CD4-positive, alpha-beta T cell treated with Interleukin-4 for 1 hour (primary cell): Measurements from ENCODE around the gene NDST3.

Experiments
- DNase-seq, 2 donors: peaks; one replicate each; pipeline ENCODE4 v3.0.0-alpha.2; 2020 to 2022

Gene NDST3

DNA sequence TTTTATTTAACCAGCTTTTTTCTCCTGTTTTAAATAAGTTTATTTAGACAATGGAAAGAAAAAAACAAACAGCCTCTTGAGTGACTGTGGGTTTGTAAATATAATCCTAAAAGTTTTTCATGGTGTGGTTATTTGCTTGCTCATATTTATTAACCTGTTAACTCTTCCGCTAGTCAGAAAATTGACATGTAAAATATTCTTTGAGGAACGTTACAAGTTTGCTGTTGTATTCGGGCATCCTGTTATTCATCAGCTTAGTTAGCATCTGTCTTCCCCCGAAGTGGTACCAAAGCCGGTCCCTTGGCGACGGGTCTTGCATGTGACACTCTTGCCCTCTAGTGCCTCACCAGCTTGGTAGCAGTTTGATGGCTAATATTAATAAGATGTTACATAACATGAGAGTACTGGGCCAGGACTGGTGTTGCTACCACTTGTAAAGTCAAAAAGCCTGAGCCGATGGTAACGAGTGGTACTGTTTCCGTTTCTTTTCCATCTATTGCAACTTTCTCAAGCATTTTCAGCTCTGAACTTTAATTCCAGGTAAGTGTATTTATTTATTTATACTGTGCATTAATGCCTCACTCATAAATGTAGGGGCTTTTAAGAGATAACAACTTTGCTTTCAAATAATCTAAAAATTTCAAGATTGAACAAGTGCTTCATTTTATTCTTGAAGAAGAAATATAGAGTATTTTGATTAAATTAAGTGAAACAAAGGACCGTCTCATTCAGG, at the start of gene NDST3:
Gene NDST3 (plus strand): TSS at position 434 of the 733 bp plus-strand sequence. CDS start 19,425 bp downstream, outside the sequence.
- peak in 1 of 2 donors; percentile 25 for DNase-seq

DNA sequence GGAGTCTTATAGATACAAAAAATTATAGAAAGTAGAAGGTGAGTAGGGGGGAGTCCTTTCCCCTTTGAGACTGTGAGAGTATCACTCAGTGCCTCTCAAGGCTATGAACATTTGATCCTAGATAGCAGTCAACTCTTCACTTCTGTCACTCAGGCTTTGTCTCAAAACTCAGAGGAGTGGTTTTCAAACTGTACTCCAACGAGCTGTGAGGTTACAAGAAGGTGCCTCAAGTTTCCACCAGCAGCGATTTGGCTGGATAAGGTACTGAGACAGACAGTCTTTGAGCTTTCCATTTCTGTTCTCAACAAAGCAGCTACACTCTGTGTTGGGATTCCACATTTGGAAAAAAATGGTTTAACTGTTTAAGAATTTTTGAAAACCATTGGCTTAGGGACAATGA, 48.0 kb upstream of the NDST3 start:
- DNase-seq = no peak

DNA sequence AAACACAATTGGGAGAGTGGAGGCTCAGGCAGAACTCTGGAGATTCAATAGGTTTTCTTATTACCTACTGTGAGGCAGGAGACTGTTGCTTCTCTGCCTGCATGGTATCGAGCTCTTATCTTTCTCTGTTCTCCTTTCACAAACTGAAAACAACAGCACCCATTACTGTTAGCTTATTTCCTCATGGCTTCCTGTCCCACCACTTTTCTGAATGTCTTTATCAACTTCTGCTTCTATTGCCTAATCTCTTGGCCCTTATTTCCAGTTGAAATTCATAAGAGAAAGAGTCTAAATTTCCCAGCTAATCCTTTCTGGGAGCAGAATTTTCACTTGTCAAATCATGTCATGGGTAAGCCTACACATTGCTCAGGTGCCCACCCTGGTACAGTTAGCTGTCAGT, 46.8 kb upstream of the NDST3 start:
- no peak for DNase-seq

DNA sequence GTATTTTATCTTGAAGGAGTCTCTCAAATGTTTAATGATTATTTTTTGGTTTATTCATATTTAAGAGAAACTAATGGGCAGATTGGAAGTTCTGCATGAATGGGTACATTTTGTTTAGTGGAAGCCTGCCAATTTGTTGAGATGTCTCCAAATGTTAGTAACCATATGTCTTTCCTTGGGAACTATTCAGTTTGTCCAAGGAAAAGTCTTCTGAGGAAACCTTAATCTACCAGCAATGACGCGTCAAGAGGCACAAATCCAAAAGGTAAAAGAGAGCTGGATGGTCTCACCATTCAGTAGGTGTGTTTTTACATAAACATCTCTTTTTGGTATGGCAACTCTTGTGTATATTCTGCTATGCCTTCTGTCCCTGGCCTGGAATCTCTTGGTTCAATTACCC, 37.4 kb upstream of the NDST3 start:
- DNase-seq = no peak

- DNase-seq = no peak
These were observed 30.2 kb upstream of the NDST3 start for GRCh38 chr4:118004088-118004487.

- DNase-seq = no peak
These were observed 28.4 kb upstream of the NDST3 start for GRCh38 chr4:118005883-118006282.

DNA sequence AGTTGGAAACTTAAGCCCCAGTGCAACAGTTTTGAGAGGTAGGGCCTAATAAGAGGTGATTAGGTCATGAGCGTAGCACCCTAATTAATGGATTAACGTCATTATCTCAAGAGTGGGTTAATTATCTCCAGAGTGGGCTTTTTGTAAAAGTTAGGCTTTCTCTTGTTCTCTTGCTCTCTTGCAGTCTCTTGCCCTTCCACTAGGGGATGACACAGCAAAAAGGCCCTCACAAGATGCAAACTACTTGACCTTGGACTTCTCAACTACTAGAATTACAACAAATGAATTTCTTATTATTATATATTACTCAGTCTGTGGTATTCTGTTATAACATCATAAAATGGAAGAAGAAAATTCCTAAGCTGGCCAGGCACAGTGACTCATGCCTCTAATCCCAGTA, 22.1 kb upstream of the NDST3 start:
- DNase-seq = no peak

DNA sequence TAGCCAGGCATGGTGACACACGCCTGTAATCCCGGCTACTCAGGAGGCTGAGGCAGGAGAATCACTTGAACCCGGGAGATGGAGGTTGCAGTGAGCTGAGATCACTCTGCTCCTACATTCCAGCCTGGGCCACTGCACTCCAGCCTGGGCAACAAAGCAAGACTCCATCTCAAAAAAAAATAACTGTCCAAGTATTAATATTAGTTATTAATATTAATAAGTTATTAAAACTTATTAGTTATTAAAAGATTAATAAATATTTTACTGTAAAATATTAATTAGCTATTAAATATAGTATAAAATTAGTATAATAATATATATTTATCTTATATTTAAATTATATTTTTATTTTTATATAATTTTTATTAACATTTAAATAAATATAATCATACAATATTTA, 19.5 kb upstream of the NDST3 start:
- no peak for DNase-seq

- no peak for DNase-seq
These were observed 15.7 kb upstream of the NDST3 start for GRCh38 chr4:118018381-118019145.

GRCh38 chr4:118026806-118027205, 7.5 kb upstream of the NDST3 start:
- DNase-seq = no peak

GRCh38 chr4:118029224-118029623, 5.1 kb upstream of the NDST3 start:
- DNase-seq = no peak

- no peak for DNase-seq
These were observed 1.6 kb upstream of the NDST3 start for GRCh38 chr4:118032691-118033090.

DNA sequence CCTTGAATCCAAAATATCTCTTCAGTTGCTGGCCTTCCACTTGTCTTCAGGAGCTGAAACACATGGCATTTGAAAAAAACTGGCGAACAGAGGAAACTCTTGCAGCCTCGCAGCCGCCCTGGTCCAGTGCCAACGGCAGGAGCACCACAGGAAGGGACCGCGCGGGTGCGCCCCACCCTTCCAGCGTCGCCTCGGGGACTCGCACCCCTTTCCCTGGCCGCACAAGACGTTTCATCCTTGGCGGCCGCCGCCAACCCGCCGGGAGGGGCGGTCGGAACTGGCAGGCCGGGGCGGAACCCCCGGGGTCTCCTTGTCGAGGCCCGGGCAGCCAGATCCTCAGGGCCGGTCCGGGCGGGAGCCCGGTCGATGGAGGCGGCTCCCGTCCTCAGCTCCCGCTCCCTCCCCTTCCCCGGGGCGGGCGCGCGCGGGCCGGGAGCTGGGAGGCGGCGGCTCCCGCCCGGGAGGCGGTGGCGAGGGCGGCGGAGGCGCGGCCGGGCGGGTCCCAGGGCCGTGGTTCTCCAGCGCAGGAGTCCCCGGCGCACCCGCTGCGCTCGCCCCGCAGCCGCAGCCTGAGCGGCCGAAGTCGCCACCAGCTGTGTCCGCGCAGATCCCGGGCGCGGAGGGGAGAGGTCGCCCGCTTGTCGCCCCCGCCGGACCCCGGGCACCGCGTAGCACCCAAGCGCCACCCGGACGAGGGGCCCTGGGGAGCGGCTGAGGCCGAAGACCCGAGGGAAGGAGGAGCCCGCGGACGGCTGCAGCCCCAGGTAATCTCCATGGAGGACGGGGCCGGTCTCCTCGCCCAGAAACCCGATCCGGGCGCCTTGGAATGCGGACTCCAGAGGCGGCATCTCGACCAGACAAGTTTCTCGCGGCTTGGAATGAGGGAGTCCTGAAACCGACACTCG, 886 bp upstream of the NDST3 start:
- no peak for DNase-seq

DNA sequence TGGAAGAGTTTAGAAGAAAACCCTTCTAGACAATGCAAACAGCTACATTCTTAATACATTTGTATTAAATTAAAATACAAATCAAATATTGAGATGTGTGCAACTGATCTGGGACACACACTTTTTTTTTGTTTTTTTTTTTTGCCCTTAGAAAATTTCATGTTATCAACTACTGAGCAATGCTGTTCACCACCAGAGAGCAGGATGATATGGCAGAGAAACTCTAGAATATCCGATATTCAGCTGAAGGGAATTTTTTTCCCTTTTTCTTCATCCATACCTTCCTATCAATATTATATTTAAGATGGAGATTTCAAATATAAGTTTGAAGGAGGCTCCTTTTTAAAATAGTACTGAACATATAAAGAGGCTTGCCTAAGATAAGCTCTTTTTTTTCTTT, 1.0 kb downstream of the NDST3 start:
- no peak for DNase-seq

DNA sequence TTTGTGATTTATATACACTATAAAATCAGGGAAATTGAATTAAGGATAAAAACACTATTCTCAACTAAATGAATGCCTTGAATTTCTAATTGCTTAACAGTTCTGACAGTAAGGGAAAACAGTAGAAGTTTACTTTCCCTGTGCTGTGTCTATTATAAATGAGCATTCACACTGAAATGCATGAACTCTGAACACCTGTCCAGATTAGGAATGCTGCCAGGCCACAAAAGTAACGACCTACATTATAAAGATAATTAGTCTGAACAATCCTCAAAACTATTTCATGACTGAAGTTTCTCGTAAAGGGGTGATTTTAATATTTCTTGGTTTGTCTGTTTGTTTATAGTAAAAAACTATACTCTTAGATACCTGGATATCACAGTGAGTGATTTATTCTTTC, 2.0 kb downstream of the NDST3 start:
- DNase-seq = no peak

GRCh38 chr4:118037955-118038354, 3.7 kb downstream of the NDST3 start:
- no peak for DNase-seq

GRCh38 chr4:118046323-118046722, 12.0 kb downstream of the NDST3 start:
- DNase-seq = no peak

DNA sequence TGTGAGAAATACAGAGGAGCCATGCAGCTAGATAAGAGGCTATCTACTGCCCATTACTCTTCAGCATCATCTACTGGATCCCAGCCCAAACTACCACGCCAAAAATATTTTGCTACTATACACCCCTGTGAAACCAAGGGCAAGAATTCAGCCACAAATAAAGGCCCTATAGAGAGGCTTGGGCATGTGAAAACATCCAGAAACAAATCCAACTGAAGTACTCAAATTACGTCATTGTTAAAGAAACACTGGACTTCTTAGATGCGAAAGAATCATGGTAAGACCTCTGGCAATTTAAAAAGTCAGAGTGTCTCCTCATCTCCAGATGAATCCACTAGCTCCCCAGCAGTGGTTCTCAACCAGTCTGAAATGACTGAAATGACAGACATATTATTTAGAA, 12.8 kb downstream of the NDST3 start:
- DNase-seq = no peak

DNA sequence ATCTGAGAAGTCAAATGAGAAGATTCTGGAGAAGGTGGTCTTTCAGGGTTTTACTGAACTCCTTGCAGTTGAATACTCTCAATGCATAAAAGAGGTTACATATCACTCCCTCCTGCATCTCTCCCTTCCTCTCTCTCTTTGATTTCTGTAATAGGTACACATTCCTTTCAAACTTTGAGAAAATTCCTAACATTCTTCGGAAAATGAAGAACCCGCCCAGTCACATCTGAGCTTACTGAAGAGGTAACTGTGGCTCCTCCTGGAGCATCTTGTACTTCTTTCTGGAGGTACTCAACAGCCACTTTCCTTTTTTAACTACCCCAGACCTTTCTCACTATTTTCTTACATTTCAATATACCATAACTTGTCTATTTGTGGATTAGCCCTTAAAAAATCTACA, 24.7 kb downstream of the NDST3 start:
- no peak for DNase-seq

- no peak for DNase-seq
These were observed 25.1 kb downstream of the NDST3 start for GRCh38 chr4:118059397-118059796.

DNA sequence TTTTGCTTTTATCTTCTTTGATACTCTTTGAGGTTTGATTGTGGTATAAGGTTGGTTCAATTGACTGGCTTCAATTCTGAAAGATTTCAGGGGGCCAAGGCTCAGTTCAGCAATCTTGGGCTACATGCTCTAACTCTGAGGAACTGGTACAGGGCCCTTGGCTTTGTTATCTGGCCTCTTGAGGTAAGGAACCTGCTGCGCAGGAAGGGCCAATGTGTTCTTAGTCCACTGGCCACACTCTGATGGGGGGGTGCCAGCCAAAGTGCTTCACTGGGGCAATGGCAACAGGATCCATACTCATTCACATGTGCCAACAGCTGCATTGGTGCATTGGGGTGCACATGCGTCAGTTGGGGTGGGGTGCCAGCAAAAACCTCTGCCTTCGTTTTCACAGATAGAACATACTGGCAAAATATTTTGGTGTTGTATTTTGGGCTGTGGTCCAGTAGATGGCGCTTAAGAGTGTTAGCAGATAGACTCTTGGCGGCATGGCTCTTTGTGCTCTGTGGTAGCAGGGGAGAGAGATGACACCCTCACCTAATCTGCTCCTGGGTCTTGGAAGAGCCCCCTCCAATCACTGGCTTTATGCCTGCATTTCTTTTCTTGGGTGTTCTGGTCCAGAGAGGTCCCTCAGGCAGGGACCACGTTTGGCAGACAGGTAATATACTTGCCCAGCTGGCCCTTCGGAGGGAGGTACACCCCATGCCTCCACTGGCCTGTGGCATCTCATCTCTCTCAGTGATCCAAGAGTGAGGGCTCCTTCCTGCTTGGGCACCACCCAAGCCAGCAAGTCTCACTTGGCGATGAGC, 42.9 kb downstream of the NDST3 start:
- DNase-seq = no peak

DNA sequence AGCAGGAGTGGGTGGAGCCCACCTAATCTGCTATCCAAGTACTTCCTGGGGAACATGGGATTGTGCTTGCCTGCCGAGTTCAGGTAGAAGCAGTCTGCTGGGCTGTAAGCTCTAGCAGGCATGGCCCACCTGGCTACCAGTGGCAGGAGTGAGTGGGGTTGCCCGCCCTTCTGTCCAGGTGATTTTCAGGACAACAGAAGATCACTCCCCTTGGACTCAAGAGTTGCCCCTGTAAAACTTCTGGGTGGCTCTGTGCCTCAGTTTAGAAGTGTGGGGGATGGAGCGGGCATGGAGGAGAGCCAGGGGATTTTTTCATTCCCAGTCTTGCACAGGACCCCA, 43.5 kb downstream of the NDST3 start:
- no peak for DNase-seq

- DNase-seq = no peak
These were observed 47.1 kb downstream of the NDST3 start for GRCh38 chr4:118081434-118081833.
